Nephron (organoid): Measurements from ENCODE around the gene DEFB126.
"Not testable (repeated sequence)": the region's sequence is repeated elsewhere in the genome, so short reads cannot be mapped to it uniquely, and the experiment has no call there.

Experiments used
- H3K27ac Mint-ChIP-seq, 3 experiments: 2 replicates each; pipeline ENCODE4 v1.8.0; 2020; ENCODE audit warnings: mixed read lengths in 3 of 3, mild to moderate bottlenecking in 2 of 3, moderate library complexity in 1 of 3
- H3K27me3 Mint-ChIP-seq: 2 replicates; pipeline ENCODE4 v1.8.0; 2021; ENCODE audit warnings: low read depth, mild to moderate bottlenecking, moderate library complexity, mixed read lengths
- H3K36me3 Mint-ChIP-seq: 2 replicates; pipeline ENCODE4 v1.8.0; 2020; ENCODE audit warnings: low read depth, mixed read lengths
- H3K4me1 Mint-ChIP-seq: 2 replicates; pipeline ENCODE4 v1.8.0; 2020; ENCODE audit warnings: mixed read lengths
- H3K4me3 Mint-ChIP-seq, 3 experiments: 2 replicates each; pipeline ENCODE4 v1.8.0; 2020; ENCODE audit warnings: mild to moderate bottlenecking in 3 of 3, mixed read lengths in 3 of 3, moderate library complexity in 2 of 3
- H3K9me3 Mint-ChIP-seq: 2 replicates; pipeline ENCODE4 v1.8.0; 2020; ENCODE audit warnings: mixed read lengths
- CTCF ChIP-seq, 3 experiments: fragments of 200-600 bp; sonication (generic); IDR thresholded peaks; one replicate each; pipeline ENCODE4 v1.5.0; 2021; ENCODE audit warnings: antibody characterized with exemption in 3 of 3; ENCODE audit not compliant: unreplicated experiment in 3 of 3

Gene DEFB126

GRCh38 chr20:112396-112795, 30.0 kb upstream of the DEFB126 start:
- Mint-ChIP-seq H3K27me3 (peaks cover 65% of the 10 kb centered on the region), H3K4me1 (no peaks in the 10 kb centered on the region), H3K4me3 (no peak overlapping the region), H3K36me3 (no peaks in the 10 kb centered on the region), H3K27ac (no peak overlapping the region), H3K9me3 (peaks cover 16% of the 10 kb centered on the region)
- TF ChIP-seq CTCF (IDR thresholded peaks at IDR 0.05; ENCODE audit: unreplicated experiment in 3 of 3): no peak

- H3K4me1 Mint-ChIP-seq: no peaks in the 10 kb centered on the region
- TF ChIP-seq CTCF (IDR thresholded peaks at IDR 0.05; ENCODE audit: unreplicated experiment in 3 of 3): no peak
- no peak overlapping the region for H3K4me3 Mint-ChIP-seq
- no peak overlapping the region for H3K27ac Mint-ChIP-seq
- no peaks in the 10 kb centered on the region for H3K36me3 Mint-ChIP-seq
- H3K27me3 Mint-ChIP-seq: peaks cover 46% of the 10 kb centered on the region
- peaks cover 21% of the 10 kb centered on the region for H3K9me3 Mint-ChIP-seq
Measured at GRCh38 chr20:117518-117917, 24.9 kb upstream of the DEFB126 start.

GRCh38 chr20:129786-130323, 12.5 kb upstream of the DEFB126 start:
- H3K36me3 Mint-ChIP-seq, H3K4me1 Mint-ChIP-seq, H3K9me3 Mint-ChIP-seq, H3K4me3 Mint-ChIP-seq, H3K27ac Mint-ChIP-seq: not testable (repeated sequence)
- H3K27me3 Mint-ChIP-seq: peaks cover 15% of the 10 kb centered on the region

- Mint-ChIP-seq H3K4me3 (no peak overlapping the region), H3K36me3 (no peaks in the 10 kb centered on the region), H3K4me1 (no peaks in the 10 kb centered on the region), H3K27ac (no peak overlapping the region), H3K9me3 (peaks cover 10% of the 10 kb centered on the region), H3K27me3 (peaks cover 33% of the 10 kb centered on the region)
- TF ChIP-seq CTCF (IDR thresholded peaks at IDR 0.05; ENCODE audit: unreplicated experiment in 3 of 3): no peak
Measured at GRCh38 chr20:137668-138490, 4.5 kb upstream of the DEFB126 start.

GRCh38 chr20:145877-146276, 3.5 kb downstream of the DEFB126 start:
- no peaks in the 10 kb centered on the region for H3K9me3 Mint-ChIP-seq
- H3K4me3 Mint-ChIP-seq: no peak overlapping the region
- no peaks in the 10 kb centered on the region for H3K4me1 Mint-ChIP-seq
- no peak overlapping the region for H3K27ac Mint-ChIP-seq
- TF ChIP-seq CTCF (IDR thresholded peaks at IDR 0.05; ENCODE audit: unreplicated experiment in 3 of 3): no peak
- no peaks in the 10 kb centered on the region for H3K36me3 Mint-ChIP-seq
- H3K27me3 Mint-ChIP-seq: peaks cover 80% of the 10 kb centered on the region

- Mint-ChIP-seq H3K27ac (no peak overlapping the region), H3K4me1 (no peaks in the 10 kb centered on the region), H3K4me3 (no peak overlapping the region), H3K9me3 (no peaks in the 10 kb centered on the region), H3K27me3 (peaks cover 58% of the 10 kb centered on the region), H3K36me3 (no peaks in the 10 kb centered on the region)
- no peak for TF ChIP-seq CTCF (IDR thresholded peaks at IDR 0.05; ENCODE audit: unreplicated experiment in 3 of 3)
Measured at GRCh38 chr20:152131-152530, 9.7 kb downstream of the DEFB126 start.
